H1 (cell line): ENCODE results near the gene PHAX. TPM values are rescaled to one million over a fixed set of nuclear protein-coding genes. Genes with fewer than 3 reads are reported as not detected.

Experiments used
- CTCF ChIA-PET: fragments of 300-600 bp; sonication (Branson Sonifier 250); formaldehyde crosslinking; loops from one replicate; lab custom pipeline; 2021; ENCODE audit not compliant: partially characterized antibody; lab: Charles Lee
- POLR2A ChIA-PET: fragments of 300-600 bp; sonication (Branson Sonifier 250); formaldehyde crosslinking; loops from one replicate; lab custom pipeline; 2021; ENCODE audit warnings: inconsistent platforms; ENCODE audit not compliant: partially characterized antibody; lab: Charles Lee
- DNase-seq, 2 experiments: peaks; one replicate each; pipeline versions ENCODE4 v3.0.0 to v3.0.0-alpha.2; 2010 to 2022; ENCODE audit warnings: low spot score in 2 of 2, low read depth in 1 of 2, mixed read lengths in 1 of 2
- FAIRE-seq: peaks from 2 replicates; lab custom pipeline; 2011; peaks lifted over from hg19 to GRCh38; lab: Jason Lieb, UNC
- H2AFZ ChIP-seq: 2 replicates; pipeline ENCODE4 v1.8.1; 2012; ENCODE audit warnings: low read length, inconsistent platforms
- H2AK5ac ChIP-seq: 2 replicates; pipeline ENCODE4 v1.6.1; 2013; ENCODE audit warnings: low read depth, low read length
- H2BK120ac ChIP-seq: replicated peaks from 2 replicates; pipeline ENCODE3; 2013; ENCODE audit warnings: low read depth, low read length, inconsistent platforms
- H2BK12ac ChIP-seq: 2 replicates; pipeline ENCODE4 v1.6.1; 2013; ENCODE audit warnings: low read depth, low read length
- H2BK15ac ChIP-seq: 2 replicates; pipeline ENCODE4 v1.6.1; 2013; ENCODE audit warnings: low read length
- H2BK20ac ChIP-seq: 2 replicates; pipeline ENCODE4 v1.6.1; 2013; ENCODE audit warnings: low read length
- H2BK5ac ChIP-seq: 2 replicates; pipeline ENCODE4 v1.6.1; 2013; ENCODE audit warnings: low read depth, low read length
- H3K14ac ChIP-seq: 2 replicates; pipeline ENCODE4 v1.6.1; 2013; ENCODE audit warnings: inconsistent platforms; ENCODE audit not compliant: insufficient read length
- H3K18ac ChIP-seq: 2 replicates; pipeline ENCODE4 v1.6.1; 2013; ENCODE audit warnings: low read length; ENCODE audit errors: extremely low read depth
- H3K23ac ChIP-seq: 2 replicates; pipeline ENCODE4 v1.6.1; 2013; ENCODE audit warnings: inconsistent platforms; ENCODE audit not compliant: insufficient read length
- H3K23me2 ChIP-seq: 2 replicates; pipeline ENCODE4 v1.6.1; 2013; ENCODE audit warnings: low read depth, low read length
- H3K27ac ChIP-seq: 2 replicates; pipeline ENCODE4 v1.6.1; 2011; ENCODE audit warnings: low read depth, low read length, inconsistent platforms
- H3K27me3 ChIP-seq, 4 experiments: replicated peaks in 1 of 4; 1 replicate in 1 of 4; 2 replicates in 3 of 4; pipeline versions ENCODE4 v1.6.1 to v1.8.1; 2011 to 2013; ENCODE audit warnings: low read length in 3 of 4, mild to moderate bottlenecking in 3 of 4, inconsistent platforms in 2 of 4, mixed read lengths in 2 of 4, moderate library complexity in 1 of 4; ENCODE audit not compliant: control insufficient read depth in 3 of 4, insufficient read depth in 3 of 4; ENCODE audit errors: extremely low read depth in 1 of 4
- H3K36me3 ChIP-seq, 4 experiments: 2 replicates each; pipeline versions ENCODE4 v1.6.1 to v1.8.1; 2011 to 2013; ENCODE audit warnings: mild to moderate bottlenecking in 4 of 4, low read length in 3 of 4, moderate library complexity in 2 of 4, control low read depth in 1 of 4, inconsistent platforms in 1 of 4; ENCODE audit not compliant: insufficient read depth in 4 of 4, control insufficient read depth in 2 of 4
- H3K4ac ChIP-seq: replicated peaks from 2 replicates; pipeline ENCODE3; 2013; ENCODE audit warnings: low read length, low read depth, mixed read lengths, inconsistent platforms; ENCODE audit not compliant: insufficient read length
- H3K4me1 ChIP-seq, 4 experiments: replicated peaks in 1 of 4; 1 replicate in 1 of 4; 2 replicates in 3 of 4; pipeline versions ENCODE4 v1.6.1 to v1.8.1; 2011 to 2013; ENCODE audit warnings: low read length in 3 of 4, inconsistent platforms in 2 of 4, mixed read lengths in 1 of 4; ENCODE audit not compliant: insufficient read depth in 4 of 4, control insufficient read depth in 3 of 4
- H3K4me2 ChIP-seq, 2 experiments: 2 replicates each; pipeline versions ENCODE4 v1.6.1 to v1.8.1; 2011 to 2013; ENCODE audit warnings: low read depth in 2 of 2, low read length in 2 of 2, control low read depth in 1 of 2, inconsistent platforms in 1 of 2, mild to moderate bottlenecking in 1 of 2; ENCODE audit not compliant: insufficient read depth in 1 of 2
- H3K4me3 ChIP-seq, 4 experiments: fragments of 200-600, 300-600 bp in 1 of 4; sonication (generic), shearing (Covaris generic), sonication (Bioruptor Twin) in 1 of 4; 2 replicates each; pipeline versions ENCODE4 v1.5.1 to v1.8.1; 2011 to 2016; ENCODE audit warnings: low read length in 4 of 4, low read depth in 3 of 4, control low read depth in 2 of 4, inconsistent platforms in 2 of 4, mild to moderate bottlenecking in 2 of 4, mixed read lengths in 1 of 4, moderate library complexity in 1 of 4; ENCODE audit not compliant: insufficient read depth in 2 of 4; ENCODE audit errors: extremely low read depth in 1 of 4
- H3K56ac ChIP-seq: replicated peaks from 2 replicates; pipeline ENCODE3; 2013; ENCODE audit warnings: low read depth, mild to moderate bottlenecking, mixed read lengths, low read length, inconsistent platforms; ENCODE audit not compliant: insufficient read length
- H3K79me1 ChIP-seq: 2 replicates; pipeline ENCODE4 v1.6.1; 2013; ENCODE audit warnings: low read depth, low read length, control low read depth
- H3K79me2 ChIP-seq, 2 experiments: 2 replicates each; pipeline versions ENCODE4 v1.6.1 to v1.8.1; 2012 to 2013; ENCODE audit warnings: low read length in 2 of 2, mild to moderate bottlenecking in 2 of 2, inconsistent platforms in 1 of 2; ENCODE audit not compliant: insufficient read depth in 2 of 2, control insufficient read depth in 1 of 2
- H3K9ac ChIP-seq, 4 experiments: replicated peaks in 1 of 4; 1 replicate in 1 of 4; 2 replicates in 3 of 4; pipeline versions ENCODE4 v1.6.1 to v1.8.1; 2011 to 2013; ENCODE audit warnings: low read depth in 3 of 4, low read length in 3 of 4, control low read depth in 2 of 4, mild to moderate bottlenecking in 2 of 4, moderate library complexity in 2 of 4, inconsistent platforms in 1 of 4; ENCODE audit errors: extremely low read depth in 1 of 4
- H3K9me3 ChIP-seq, 2 experiments: 2 replicates each; pipeline versions ENCODE4 v1.6.1 to v1.8.1; 2012 to 2013; ENCODE audit warnings: mild to moderate bottlenecking in 2 of 2, moderate library complexity in 2 of 2, control low read depth in 1 of 2, inconsistent platforms in 1 of 2, low read depth in 1 of 2, low read length in 1 of 2, mixed read lengths in 1 of 2; ENCODE audit not compliant: insufficient read depth in 2 of 2
- H4K20me1 ChIP-seq, 2 experiments: replicated peaks in 1 of 2; 2 replicates each; pipeline versions ENCODE3 to v1.8.1; 2011 to 2013; ENCODE audit warnings: inconsistent platforms in 2 of 2, low read length in 2 of 2, mild to moderate bottlenecking in 1 of 2; ENCODE audit not compliant: insufficient read depth in 2 of 2, control insufficient read depth in 1 of 2
- H4K5ac ChIP-seq: 2 replicates; pipeline ENCODE4 v1.6.1; 2013; ENCODE audit warnings: low read length, low read depth, mixed read lengths, inconsistent platforms; ENCODE audit not compliant: insufficient read length
- H4K8ac ChIP-seq: 2 replicates; pipeline ENCODE4 v1.8.0; 2013; ENCODE audit warnings: mild to moderate bottlenecking, moderate library complexity, low read length, inconsistent platforms; ENCODE audit not compliant: insufficient read depth; ENCODE audit errors: extremely low read depth
- H4K91ac ChIP-seq: replicated peaks from 2 replicates; pipeline ENCODE3; 2013; ENCODE audit warnings: low read length, mixed read lengths, inconsistent platforms; ENCODE audit not compliant: insufficient read length
- TAF1 ChIP-seq: IDR thresholded peaks from 2 replicates; pipeline ENCODE4 v1.6.1; 2011; ENCODE audit warnings: mild to moderate bottlenecking, low read depth, low read length
- WGBS, 2 experiments: shearing (Covaris generic) in 1 of 2; methylation state at CpG; one replicate each; pipeline versions ENCODE4 v1.1.6 to v1.1.7; 2013 to 2015; ENCODE audit warnings: low lambda C conversion rate in 2 of 2, mixed read lengths in 2 of 2, inconsistent platforms in 1 of 2, low coverage in 1 of 2, missing lambda C conversion rate in 1 of 2; ENCODE audit not compliant: insufficient replicate concordance in 2 of 2, insufficient coverage in 1 of 2, insufficient read length in 1 of 2; ENCODE audit errors: extremely low coverage in 1 of 2, missing lambda C conversion rate in 1 of 2; 5-methylcytosine and 5-hydroxymethylcytosine counted together
- polyA plus RNA-seq, 7 experiments: library from polyadenylated mRNA; depleted of rRNA in 3 of 7; stranded (reverse) in 5 of 7; unstranded in 2 of 7; fragments of >200 nt in 5 of 7; fragments of 200-250 nt in 2 of 7; gene quantifications; 1 replicate in 5 of 7; 2 replicates in 1 of 7; 4 replicates in 1 of 7; pipeline versions ENCODE4 v1.2.1 to v1.2.3, GENCODE V29; 2011 to 2013; ENCODE audit warnings: missing spikeins in 2 of 7, mixed read lengths in 2 of 7
- total RNA-seq: library from RNA; stranded (reverse); fragmentation: NEBNext Ultra II Directional; extraction: Animal tissue kit (Norgen Biotek cat#: 25700); gene quantifications from 2 replicates; pipeline ENCODE4 v1.2.1, GENCODE V29; 2021

Gene PHAX
- total and polyA plus RNA-seq, 2 of the 8 experiments (the other 6 are each of a cell fraction or from before 2014, with no cell fraction given), result 32.1 to 59.5 TPM

DNA sequence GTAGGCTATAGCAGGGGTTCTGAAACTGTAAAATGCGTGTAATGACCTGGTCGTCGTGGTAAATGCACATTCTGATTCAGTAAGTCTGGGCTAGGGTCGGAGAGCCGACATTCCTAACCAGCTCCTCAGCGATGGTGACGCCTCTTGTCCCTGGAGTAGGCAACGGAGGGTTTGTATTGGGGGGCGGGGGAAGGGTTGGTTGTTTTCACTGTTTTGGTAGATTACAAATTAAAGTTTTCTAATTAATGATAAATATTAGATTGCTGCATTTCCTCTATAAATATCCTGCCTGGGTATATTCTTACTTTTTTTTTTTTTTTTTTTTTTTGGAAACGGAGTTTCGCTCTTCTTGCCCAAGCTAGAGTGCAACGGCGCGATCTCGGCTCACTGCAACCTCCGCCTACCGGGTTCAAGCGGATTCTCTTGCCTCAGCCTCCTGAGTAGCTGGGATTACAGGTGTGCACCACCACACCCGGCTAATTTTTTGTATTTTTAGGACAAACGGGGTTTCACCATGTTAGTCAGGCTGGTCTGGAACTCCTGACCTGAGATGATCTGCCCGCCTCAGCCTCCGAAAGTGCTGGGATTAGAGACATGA lies 5.2 kb upstream of the PHAX start:
- Histone ChIP-seq H3K4ac (peak overlapping the region; percentile 92), H3K14ac (no peak overlapping the region), H3K4me2 (peak overlapping the region; percentile 89 to 90), H3K9ac (peak overlapping the region in 3 of 4 experiments; percentile 84 to 90 (median 87); a peak in 6 of 7 replicates), H3K9me3 (no peaks in the 10 kb centered on the region), H3K23ac (no peak overlapping the region), H3K18ac (peak overlapping the region; percentile 80; the same call in 1 of the 2 replicates), H3K27me3 (no peaks in the 10 kb centered on the region), H3K36me3 (peaks cover 0 to 19% (median under 1%) of the 10 kb centered on the region in 4 experiments; a peak in 3 of 8 replicates), H3K4me3 (peak overlapping the region; percentile 63 to 86 (median 78)), H2BK15ac (peak overlapping the region; percentile 34; the same call in 1 of the 2 replicates), H4K91ac (peak overlapping the region; percentile 96), H3K23me2 (peaks cover 12% of the 10 kb centered on the region), H2BK20ac (peak overlapping the region; percentile 68), H2AFZ (peak overlapping the region; percentile 99), H4K8ac (peak overlapping the region; percentile 80; the same call in 1 of the 2 replicates), H2BK120ac (peak overlapping the region; percentile 13), H3K4me1 (peaks cover 0 to 16% (median 8%) of the 10 kb centered on the region in 4 experiments; a peak in 5 of 7 replicates), H2BK12ac (peak overlapping the region; percentile 95; the same call in 1 of the 2 replicates), H4K20me1 (peaks cover 2 to 5% of the 10 kb centered on the region in 2 experiments), H3K79me1 (no peaks in the 10 kb centered on the region; the same call in 1 of the 2 replicates), H4K5ac (peak overlapping the region; percentile 98), H2BK5ac (peak overlapping the region; percentile 98), H3K27ac (peak overlapping the region; percentile 89), H3K56ac (peak overlapping the region; percentile 80), H2AK5ac (no peak overlapping the region), H3K79me2 (peaks cover 6 to 32% of the 10 kb centered on the region in 2 experiments)
- ChIA-PET CTCF (interaction anchor here (0.6 to 2.4 kb wide), 17 partner anchors 9 to 326 kb away, joined by 3 to 12 read pairs (median 3); no protein-coding TSS in a partner anchor), POLR2A (interaction anchor here (0.6 to 4.7 kb wide), 19 partner anchors 8 to 778 kb away, joined by 3 to 23 read pairs (median 6); partner anchors contain the start of gene LMNB1)
- no peak for FAIRE-seq
- DNase-seq, result no peak
- WGBS, 2 experiments, result 54% methylated on average over 20 of the region's 22 CpGs; no CpG with 5 or more reads in 1 of the 2 experiments
- TF ChIP-seq TAF1, result no peak
